Bronchial epithelial cell (primary cell): ENCODE data around the gene MLPH. TPM values are rescaled to one million over a fixed set of nuclear protein-coding genes. Genes with fewer than 3 reads are reported as not detected.

Experiments
- DNase-seq: peaks from one replicate; pipeline ENCODE4 v3.0.0-alpha.2; 2010; ENCODE audit warnings: low read depth
- FAIRE-seq: peaks from 2 replicates; lab custom pipeline; 2011; peaks lifted over from hg19 to GRCh38; lab: Jason Lieb, UNC
- H3K27me3 ChIP-seq: 2 replicates; pipeline ENCODE4 v1.5.1; 2011; ENCODE audit warnings: low read length; ENCODE audit not compliant: control insufficient read depth, insufficient read depth
- H3K36me3 ChIP-seq: 2 replicates; pipeline ENCODE4 v1.5.1; 2011; ENCODE audit warnings: low read length; ENCODE audit not compliant: control insufficient read depth, insufficient read depth
- H3K4me3 ChIP-seq: 2 replicates; pipeline ENCODE4 v1.5.1; 2011; ENCODE audit warnings: mild to moderate bottlenecking, low read depth, low read length, control low read depth
- CTCF ChIP-seq: IDR thresholded peaks from 2 replicates; pipeline ENCODE4 v1.5.1; 2011; ENCODE audit warnings: mild to moderate bottlenecking, moderate library complexity, low read length, control low read depth, inconsistent platforms; ENCODE audit not compliant: insufficient read depth, severe bottlenecking
- total RNA-seq: library from RNA; depleted of rRNA; stranded (reverse); fragments of >200 nt; gene quantifications from 2 replicates; pipeline ENCODE4 v1.2.1, GENCODE V29; 2014

The MLPH gene
- total RNA-seq, 1 donor from 2014 or later, result 6.6 TPM

GRCh38 chr2:237472909-237473877 is 13.9 kb upstream of the MLPH start:
- no peaks in the 10 kb centered on the region for H3K27me3 ChIP-seq
- FAIRE-seq (no peak), DNase-seq (no peak)
- H3K36me3 ChIP-seq, result no peaks in the 10 kb centered on the region
- H3K4me3 ChIP-seq, result no peak overlapping the region
- TF ChIP-seq CTCF, result no peak

- no peak for TF ChIP-seq CTCF
- no peaks in the 10 kb centered on the region for H3K36me3 ChIP-seq
- H3K27me3 ChIP-seq, result no peaks in the 10 kb centered on the region
- no peak overlapping the region for H3K4me3 ChIP-seq
- FAIRE-seq, result no peak
- no peak for DNase-seq
Measured at GRCh38 chr2:237473878-237474441, 13.1 kb upstream of the MLPH start.

GRCh38 chr2:237474442-237474911 is 12.6 kb upstream of the MLPH start:
- no peak for FAIRE-seq

GRCh38 chr2:237474931-237475703 is 11.9 kb upstream of the MLPH start:
- peak; percentile 94 for TF ChIP-seq CTCF

More at GRCh38 chr2:237474442-237474911, 12.6 kb upstream of the MLPH start:
- Histone ChIP-seq H3K36me3 (no peaks in the 10 kb centered on the region), H3K27me3 (no peaks in the 10 kb centered on the region), H3K4me3 (peak overlapping the region; percentile 58)
- TF ChIP-seq CTCF, result no peak
- no peak for DNase-seq

GRCh38 chr2:237475704-237476141 is 11.3 kb upstream of the MLPH start:
- FAIRE-seq (no peak), DNase-seq (peak; percentile 90)
- no peak for TF ChIP-seq CTCF
- Histone ChIP-seq H3K36me3 (no peaks in the 10 kb centered on the region), H3K27me3 (no peaks in the 10 kb centered on the region), H3K4me3 (peak overlapping the region; percentile 58)

More at GRCh38 chr2:237474931-237475703, 11.9 kb upstream of the MLPH start:
- Histone ChIP-seq H3K36me3 (no peaks in the 10 kb centered on the region), H3K27me3 (no peaks in the 10 kb centered on the region), H3K4me3 (peak overlapping the region; percentile 58)
- DNase-seq, result no peak
- FAIRE-seq, result no peak
